ENCODE data around the gene CDKN2C. TPM values are rescaled to one million over a fixed set of nuclear protein-coding genes. Genes with fewer than 3 reads are reported as not detected.
A peak's percentile ranks its signal among the peaks of the same experiment; 100 is the strongest.

The CDKN2C gene
- total and polyA plus RNA-seq, 10 of the 15 experiments (the other 5 are each of a cell fraction or from before 2014, with no cell fraction given) = 3.3 to 11.7 (median 6.0) TPM

- TF ChIP-seq NFYA (IDR thresholded peaks at IDR 0.05; ENCODE audit: borderline replicate concordance, low read depth, low read length) (no peak), RAD51 (IDR thresholded peaks at IDR 0.05) (no peak), HDGF (IDR thresholded peaks at IDR 0.05) (no peak), ZSCAN29 (IDR thresholded peaks at IDR 0.05) (no peak), PML (IDR thresholded peaks at IDR 0.05; ENCODE audit: low read length) (no peak), TBL1XR1 (IDR thresholded peaks at IDR 0.05; ENCODE audit: low read depth, low read length) (no peak), MLLT1 (IDR thresholded peaks at IDR 0.05) (no peak), IKZF2 (IDR thresholded peaks at IDR 0.05) (no peak), CEBPB (IDR thresholded peaks at IDR 0.05; ENCODE audit: borderline replicate concordance in 1 of 2, low read depth in 2 of 2, low read length in 2 of 2) (no peak), ZNF207 (IDR thresholded peaks at IDR 0.05; ENCODE audit: borderline replicate concordance) (no peak), CREB1 (IDR thresholded peaks at IDR 0.05; ENCODE audit: low read depth) (no peak), KDM1A (IDR thresholded peaks at IDR 0.05; ENCODE audit: borderline replicate concordance) (no peak), JUNB (IDR thresholded peaks at IDR 0.05) (peak; percentile 82), CBX5 (IDR thresholded peaks at IDR 0.05; ENCODE audit: low read depth) (no peak), ATF2 (IDR thresholded peaks at IDR 0.05; ENCODE audit: low read length) (peak; percentile 75; the same call in 1 of the 2 replicates), RUNX3 (IDR thresholded peaks at IDR 0.05; ENCODE audit: low read length) (peak; percentile 45), DPF2 (IDR thresholded peaks at IDR 0.05) (no peak), KAT2A (conservative IDR thresholded peaks at IDR 0.05; ENCODE audit: control insufficient read depth, low read depth, low read length) (no peak), SIX5 (IDR thresholded peaks at IDR 0.05; ENCODE audit: low read depth, low read length, severe bottlenecking) (no peak), HDAC6 (IDR thresholded peaks at IDR 0.05; ENCODE audit: unreplicated experiment) (no peak), ASH2L (IDR thresholded peaks at IDR 0.05; ENCODE audit: borderline replicate concordance, low read depth) (no peak), MEF2A (IDR thresholded peaks at IDR 0.05; ENCODE audit: insufficient read depth, low read depth, low read length) (peak; percentile 77; the same call in 1 of the 2 replicates), EED (IDR thresholded peaks at IDR 0.05; ENCODE audit: low read depth) (no peak)
- TF ChIP-seq, protein P1, sequence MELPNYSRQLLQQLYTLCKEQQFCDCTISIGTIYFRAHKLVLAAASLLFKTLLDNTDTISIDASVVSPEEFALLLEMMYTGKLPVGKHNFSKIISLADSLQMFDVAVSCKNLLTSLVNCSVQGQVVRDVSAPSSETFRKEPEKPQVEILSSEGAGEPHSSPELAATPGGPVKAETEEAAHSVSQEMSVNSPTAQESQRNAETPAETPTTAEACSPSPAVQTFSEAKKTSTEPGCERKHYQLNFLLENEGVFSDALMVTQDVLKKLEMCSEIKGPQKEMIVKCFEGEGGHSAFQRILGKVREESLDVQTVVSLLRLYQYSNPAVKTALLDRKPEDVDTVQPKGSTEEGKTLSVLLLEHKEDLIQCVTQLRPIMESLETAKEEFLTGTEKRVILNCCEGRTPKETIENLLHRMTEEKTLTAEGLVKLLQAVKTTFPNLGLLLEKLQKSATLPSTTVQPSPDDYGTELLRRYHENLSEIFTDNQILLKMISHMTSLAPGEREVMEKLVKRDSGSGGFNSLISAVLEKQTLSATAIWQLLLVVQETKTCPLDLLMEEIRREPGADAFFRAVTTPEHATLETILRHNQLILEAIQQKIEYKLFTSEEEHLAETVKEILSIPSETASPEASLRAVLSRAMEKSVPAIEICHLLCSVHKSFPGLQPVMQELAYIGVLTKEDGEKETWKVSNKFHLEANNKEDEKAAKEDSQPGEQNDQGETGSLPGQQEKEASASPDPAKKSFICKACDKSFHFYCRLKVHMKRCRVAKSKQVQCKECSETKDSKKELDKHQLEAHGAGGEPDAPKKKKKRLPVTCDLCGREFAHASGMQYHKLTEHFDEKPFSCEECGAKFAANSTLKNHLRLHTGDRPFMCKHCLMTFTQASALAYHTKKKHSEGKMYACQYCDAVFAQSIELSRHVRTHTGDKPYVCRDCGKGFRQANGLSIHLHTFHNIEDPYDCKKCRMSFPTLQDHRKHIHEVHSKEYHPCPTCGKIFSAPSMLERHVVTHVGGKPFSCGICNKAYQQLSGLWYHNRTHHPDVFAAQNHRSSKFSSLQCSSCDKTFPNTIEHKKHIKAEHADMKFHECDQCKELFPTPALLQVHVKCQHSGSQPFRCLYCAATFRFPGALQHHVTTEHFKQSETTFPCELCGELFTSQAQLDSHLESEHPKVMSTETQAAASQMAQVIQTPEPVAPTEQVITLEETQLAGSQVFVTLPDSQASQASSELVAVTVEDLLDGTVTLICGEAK (IDR thresholded peaks at IDR 0.05; ENCODE audit: borderline replicate concordance) = no peak
These were observed 1.8 kb downstream of the CDKN2C start (continued) for GRCh38 chr1:50971748-50972305.
